ENCODE results near the gene TMED9. TPM values are rescaled to one million over a fixed set of nuclear protein-coding genes. Genes with fewer than 3 reads are reported as not detected.

TMED9 gene
- total RNA-seq, 1 experiment from 2014 or later: 240 TPM

DNA sequence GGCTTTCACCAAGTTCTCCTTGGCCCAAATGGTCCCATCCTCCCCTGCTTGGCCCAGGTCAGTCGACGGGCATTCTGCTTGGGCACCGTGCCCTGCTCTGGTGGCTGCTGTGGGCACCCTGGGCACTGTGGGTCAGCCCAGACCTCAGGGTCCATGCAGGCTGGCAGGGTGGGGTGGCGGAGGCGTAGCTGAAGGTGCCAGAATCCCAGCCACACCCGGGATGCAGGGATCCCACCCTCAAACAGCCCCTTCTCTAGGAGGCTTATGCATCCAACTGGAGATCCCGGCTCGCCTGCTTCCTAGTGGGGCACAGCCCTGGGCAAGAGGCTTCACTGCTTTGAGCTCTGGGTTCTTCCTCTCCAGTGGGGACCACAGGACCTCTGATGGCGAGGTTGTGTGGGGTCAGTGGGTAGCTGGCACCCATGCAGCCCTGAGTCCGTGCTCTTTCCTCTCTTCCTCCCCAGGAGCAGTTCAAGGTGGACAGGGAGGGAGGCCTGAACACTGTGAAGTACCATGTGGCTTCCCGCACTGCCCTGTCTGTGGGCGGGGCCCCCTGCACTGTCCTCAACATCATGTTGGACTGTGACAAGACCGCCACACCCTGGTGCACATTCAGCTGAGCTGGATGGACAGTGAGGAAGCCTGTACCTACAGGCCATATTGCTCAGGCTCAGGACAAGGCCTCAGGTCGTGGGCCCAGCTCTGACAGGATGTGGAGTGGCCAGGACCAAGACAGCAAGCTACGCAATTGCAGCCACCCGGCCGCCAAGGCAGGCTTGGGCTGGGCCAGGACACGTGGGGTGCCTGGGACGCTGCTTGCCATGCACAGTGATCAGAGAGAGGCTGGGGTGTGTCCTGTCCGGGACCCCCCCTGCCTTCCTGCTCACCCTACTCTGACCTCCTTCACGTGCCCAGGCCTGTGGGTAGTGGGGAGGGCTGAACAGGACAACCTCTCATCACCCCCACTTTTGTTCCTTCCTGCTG lies 17.4 kb downstream of the TMED9 start:
- Mint-ChIP-seq H3K4me1 (ENCODE audit: low read depth, unreplicated experiment) (peaks cover 5% of the 10 kb centered on the region), H3K36me3 (ENCODE audit: insufficient read depth, unreplicated experiment) (peaks cover 52% of the 10 kb centered on the region), H3K27me3 (ENCODE audit: insufficient read depth, unreplicated experiment) (no peaks in the 10 kb centered on the region), H3K9me3 (ENCODE audit: unreplicated experiment) (no peaks in the 10 kb centered on the region), H3K27ac (ENCODE audit: unreplicated experiment) (no peak overlapping the region), H3K4me3 (ENCODE audit: unreplicated experiment) (no peak overlapping the region)
- no peaks in the 10 kb centered on the region for H3K9me3 ChIP-seq
- no peaks in the 10 kb centered on the region for H3K36me3 ChIP-seq (ENCODE audit: control insufficient read depth, insufficient read depth, low read length)
- DNase-seq: no peak
- no peak overlapping the region for H3K4me3 ChIP-seq (ENCODE audit: low read depth, low read length)
- intact Hi-C loops (cut with micrococcal nuclease; ENCODE audit: unreplicated experiment): no loop called here
- ChIA-PET POLR2A (no interaction called here), CTCF (interaction anchor here (0.9 kb wide), 1 partner anchor 17 kb away, joined by 3 read pairs; the partner anchor contains the start of gene TMED9)
- BruUV-seq (replicated peaks): no TSS peak
- H3K4me1 ChIP-seq: no peaks in the 10 kb centered on the region
- H3K27me3 ChIP-seq (replicated peaks; ENCODE audit: control insufficient read depth, insufficient read depth, low read length): no peaks in the 10 kb centered on the region
- TF ChIP-seq, protein P1, sequence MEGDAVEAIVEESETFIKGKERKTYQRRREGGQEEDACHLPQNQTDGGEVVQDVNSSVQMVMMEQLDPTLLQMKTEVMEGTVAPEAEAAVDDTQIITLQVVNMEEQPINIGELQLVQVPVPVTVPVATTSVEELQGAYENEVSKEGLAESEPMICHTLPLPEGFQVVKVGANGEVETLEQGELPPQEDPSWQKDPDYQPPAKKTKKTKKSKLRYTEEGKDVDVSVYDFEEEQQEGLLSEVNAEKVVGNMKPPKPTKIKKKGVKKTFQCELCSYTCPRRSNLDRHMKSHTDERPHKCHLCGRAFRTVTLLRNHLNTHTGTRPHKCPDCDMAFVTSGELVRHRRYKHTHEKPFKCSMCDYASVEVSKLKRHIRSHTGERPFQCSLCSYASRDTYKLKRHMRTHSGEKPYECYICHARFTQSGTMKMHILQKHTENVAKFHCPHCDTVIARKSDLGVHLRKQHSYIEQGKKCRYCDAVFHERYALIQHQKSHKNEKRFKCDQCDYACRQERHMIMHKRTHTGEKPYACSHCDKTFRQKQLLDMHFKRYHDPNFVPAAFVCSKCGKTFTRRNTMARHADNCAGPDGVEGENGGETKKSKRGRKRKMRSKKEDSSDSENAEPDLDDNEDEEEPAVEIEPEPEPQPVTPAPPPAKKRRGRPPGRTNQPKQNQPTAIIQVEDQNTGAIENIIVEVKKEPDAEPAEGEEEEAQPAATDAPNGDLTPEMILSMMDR (IDR thresholded peaks at IDR 0.05; ENCODE audit: insufficient read depth in 1 of 2, low read depth in 1 of 2, low read length in 1 of 2, severe bottlenecking in 1 of 2, unreplicated experiment in 1 of 2): no peak

DNA sequence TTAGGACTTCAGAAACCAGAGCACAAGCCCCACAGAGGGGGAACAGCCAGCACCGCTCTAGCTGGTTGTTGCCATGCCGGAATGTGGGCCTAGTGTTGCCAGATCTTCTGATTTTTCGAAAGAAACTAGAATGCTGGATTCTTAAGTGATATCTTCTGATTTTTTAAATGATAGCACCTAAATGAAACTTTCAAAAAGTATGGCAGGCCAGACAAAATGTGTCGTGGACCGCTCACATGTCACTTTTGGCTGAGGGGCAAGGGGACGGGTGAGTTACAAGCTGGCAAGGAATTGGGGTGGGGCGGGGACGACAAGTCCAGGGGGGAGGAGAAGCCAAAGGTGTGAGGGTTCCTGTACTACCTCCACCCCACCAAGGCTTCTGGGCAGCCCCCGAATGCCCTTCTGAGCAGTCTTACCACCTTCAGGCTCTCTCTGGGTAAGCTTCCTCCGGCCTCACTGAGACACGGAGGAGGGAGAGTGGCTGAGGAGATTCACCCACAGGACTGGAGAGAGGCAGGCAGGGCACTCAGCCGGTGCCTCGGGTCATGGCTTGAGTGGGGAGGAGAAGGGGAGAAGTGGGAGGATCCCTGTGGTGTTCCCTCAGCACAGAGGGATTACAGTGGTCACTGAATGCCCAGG lies 18.2 kb downstream of the TMED9 start:
- Histone ChIP-seq H3K4me3 (ENCODE audit: low read depth, low read length) (no peak overlapping the region), H3K9me3 (no peaks in the 10 kb centered on the region), H3K27me3 (replicated peaks; ENCODE audit: control insufficient read depth, insufficient read depth, low read length) (no peaks in the 10 kb centered on the region), H3K36me3 (ENCODE audit: control insufficient read depth, insufficient read depth, low read length) (no peaks in the 10 kb centered on the region), H3K4me1 (no peaks in the 10 kb centered on the region)
- Mint-ChIP-seq H3K27ac (ENCODE audit: unreplicated experiment) (peak overlapping the region; percentile 50), H3K27me3 (ENCODE audit: insufficient read depth, unreplicated experiment) (no peaks in the 10 kb centered on the region), H3K4me3 (ENCODE audit: unreplicated experiment) (no peak overlapping the region), H3K9me3 (ENCODE audit: unreplicated experiment) (no peaks in the 10 kb centered on the region), H3K36me3 (ENCODE audit: insufficient read depth, unreplicated experiment) (peaks cover 59% of the 10 kb centered on the region), H3K4me1 (ENCODE audit: low read depth, unreplicated experiment) (peaks cover 5% of the 10 kb centered on the region)
- ChIA-PET CTCF (no interaction called here), POLR2A (no interaction called here)
- BruUV-seq (replicated peaks): no TSS peak
- TF ChIP-seq, protein P1 (IDR thresholded peaks at IDR 0.05; ENCODE audit: insufficient read depth in 1 of 2, low read depth in 1 of 2, low read length in 1 of 2, severe bottlenecking in 1 of 2, unreplicated experiment in 1 of 2): no peak
- intact Hi-C loops (cut with micrococcal nuclease; ENCODE audit: unreplicated experiment): no loop called here
- DNase-seq: no peak

DNA sequence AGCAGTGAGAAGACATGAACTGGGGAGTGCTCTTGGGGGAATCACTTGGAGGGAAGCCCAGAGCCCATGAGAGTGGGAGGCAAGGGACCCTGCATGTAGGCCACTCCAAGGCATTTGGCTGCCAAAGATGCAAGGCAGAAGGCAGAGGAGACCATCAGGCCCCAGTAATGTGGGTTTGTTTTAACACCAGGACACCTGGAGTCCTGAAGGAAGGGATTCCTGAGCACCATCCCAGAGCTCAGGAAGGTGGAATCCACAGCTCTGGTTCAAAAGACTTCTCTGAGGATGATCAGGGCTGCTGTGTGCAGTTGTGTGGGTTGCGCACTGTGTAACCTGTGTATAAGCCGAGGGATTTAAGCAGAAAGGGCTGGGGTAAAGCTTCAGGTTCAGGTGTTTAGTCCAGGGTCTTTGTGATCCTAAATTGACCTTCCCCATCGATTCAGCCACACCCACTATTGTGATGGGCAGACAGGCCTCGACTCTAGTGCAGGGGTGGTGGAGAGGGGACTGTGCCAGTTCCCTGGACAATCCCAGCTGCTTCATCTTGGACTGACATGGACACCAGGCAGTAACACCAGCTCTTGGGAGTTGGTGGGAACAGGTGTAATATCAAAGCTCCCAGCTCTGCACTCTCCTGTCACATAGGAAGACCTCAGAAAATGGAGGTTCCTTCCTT lies 18.9 kb downstream of the TMED9 start:
- Mint-ChIP-seq H3K36me3 (ENCODE audit: insufficient read depth, unreplicated experiment) (peaks cover 64% of the 10 kb centered on the region), H3K4me3 (ENCODE audit: unreplicated experiment) (no peak overlapping the region), H3K27ac (ENCODE audit: unreplicated experiment) (peak overlapping the region; percentile 50), H3K9me3 (ENCODE audit: unreplicated experiment) (no peaks in the 10 kb centered on the region), H3K27me3 (ENCODE audit: insufficient read depth, unreplicated experiment) (no peaks in the 10 kb centered on the region), H3K4me1 (ENCODE audit: low read depth, unreplicated experiment) (peaks cover 5% of the 10 kb centered on the region)
- TF ChIP-seq, protein P1 (IDR thresholded peaks at IDR 0.05; ENCODE audit: insufficient read depth in 1 of 2, low read depth in 1 of 2, low read length in 1 of 2, severe bottlenecking in 1 of 2, unreplicated experiment in 1 of 2): no peak
- H3K4me1 ChIP-seq: no peaks in the 10 kb centered on the region
- H3K27me3 ChIP-seq (replicated peaks; ENCODE audit: control insufficient read depth, insufficient read depth, low read length): no peaks in the 10 kb centered on the region
- no peak for DNase-seq
- POLR2A ChIA-PET: no interaction called here
- no peak overlapping the region for H3K4me3 ChIP-seq (ENCODE audit: low read depth, low read length)
- H3K9me3 ChIP-seq: no peaks in the 10 kb centered on the region
- no peaks in the 10 kb centered on the region for H3K36me3 ChIP-seq (ENCODE audit: control insufficient read depth, insufficient read depth, low read length)
- BruUV-seq (replicated peaks): no TSS peak
- intact Hi-C loops (cut with micrococcal nuclease; ENCODE audit: unreplicated experiment): no loop called here
- CTCF ChIA-PET: no interaction called here

All from Caco-2 (cell line).